ENCODE measurements around the gene UBE2C. TPM values are rescaled to one million over a fixed set of nuclear protein-coding genes. Genes with fewer than 3 reads are reported as not detected.
A peak's percentile ranks its signal among the peaks of the same experiment; 100 is the strongest.

UBE2C gene
- total RNA-seq, 1 donor from 2014 or later: 1.4 TPM

GRCh38 chr20:45779011-45779915, 33.2 kb upstream of the UBE2C start:
- TF ChIP-seq, protein P1, sequence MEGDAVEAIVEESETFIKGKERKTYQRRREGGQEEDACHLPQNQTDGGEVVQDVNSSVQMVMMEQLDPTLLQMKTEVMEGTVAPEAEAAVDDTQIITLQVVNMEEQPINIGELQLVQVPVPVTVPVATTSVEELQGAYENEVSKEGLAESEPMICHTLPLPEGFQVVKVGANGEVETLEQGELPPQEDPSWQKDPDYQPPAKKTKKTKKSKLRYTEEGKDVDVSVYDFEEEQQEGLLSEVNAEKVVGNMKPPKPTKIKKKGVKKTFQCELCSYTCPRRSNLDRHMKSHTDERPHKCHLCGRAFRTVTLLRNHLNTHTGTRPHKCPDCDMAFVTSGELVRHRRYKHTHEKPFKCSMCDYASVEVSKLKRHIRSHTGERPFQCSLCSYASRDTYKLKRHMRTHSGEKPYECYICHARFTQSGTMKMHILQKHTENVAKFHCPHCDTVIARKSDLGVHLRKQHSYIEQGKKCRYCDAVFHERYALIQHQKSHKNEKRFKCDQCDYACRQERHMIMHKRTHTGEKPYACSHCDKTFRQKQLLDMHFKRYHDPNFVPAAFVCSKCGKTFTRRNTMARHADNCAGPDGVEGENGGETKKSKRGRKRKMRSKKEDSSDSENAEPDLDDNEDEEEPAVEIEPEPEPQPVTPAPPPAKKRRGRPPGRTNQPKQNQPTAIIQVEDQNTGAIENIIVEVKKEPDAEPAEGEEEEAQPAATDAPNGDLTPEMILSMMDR (IDR thresholded peaks at IDR 0.05): no peak
- H3K27me3 ChIP-seq: no peaks in the 10 kb centered on the region
- peak; percentile 84 for ATAC-seq
- peaks cover 47% of the 10 kb centered on the region for H3K4me1 ChIP-seq
- no peak overlapping the region for H3K4me3 ChIP-seq
- peak overlapping the region; percentile 84 for H3K27ac ChIP-seq
- intact Hi-C loops (cut with DNase I): loop anchor here (10.0 kb wide), 1 partner anchor 234 kb away; the partner anchor contains the start of gene EPPIN
- DNase-seq: peak; percentile 92
- H3K9me3 ChIP-seq: no peaks in the 10 kb centered on the region
- H3K36me3 ChIP-seq: no peaks in the 10 kb centered on the region

DNA sequence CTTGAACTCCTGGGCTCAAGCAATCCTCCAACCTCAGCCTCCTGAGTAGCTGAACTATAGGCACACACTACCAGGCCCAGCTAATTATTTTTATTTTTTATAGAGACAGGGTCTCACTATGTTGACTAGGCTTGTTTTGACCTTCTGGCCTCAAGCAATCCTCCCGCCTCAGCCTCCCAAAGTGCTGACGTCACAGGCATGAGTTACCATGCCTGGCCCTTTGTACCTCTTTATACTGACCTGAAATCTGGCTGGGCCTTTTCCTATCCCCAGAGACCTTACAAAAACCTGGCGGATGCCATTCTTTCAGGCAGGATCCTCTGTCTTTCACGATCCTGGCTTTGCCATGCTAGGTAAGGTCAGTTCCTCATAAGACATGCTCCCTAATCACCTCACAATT, 32.3 kb upstream of the UBE2C start:
- ATAC-seq: no peak
- TF ChIP-seq, protein P1 (IDR thresholded peaks at IDR 0.05): no peak
- Histone ChIP-seq H3K4me3 (no peak overlapping the region), H3K4me1 (peaks cover 47% of the 10 kb centered on the region), H3K9me3 (no peaks in the 10 kb centered on the region), H3K27ac (peak overlapping the region; percentile 84), H3K36me3 (no peaks in the 10 kb centered on the region), H3K27me3 (no peaks in the 10 kb centered on the region)
- DNase-seq: no peak
- intact Hi-C loops (cut with DNase I): no loop called here

DNA sequence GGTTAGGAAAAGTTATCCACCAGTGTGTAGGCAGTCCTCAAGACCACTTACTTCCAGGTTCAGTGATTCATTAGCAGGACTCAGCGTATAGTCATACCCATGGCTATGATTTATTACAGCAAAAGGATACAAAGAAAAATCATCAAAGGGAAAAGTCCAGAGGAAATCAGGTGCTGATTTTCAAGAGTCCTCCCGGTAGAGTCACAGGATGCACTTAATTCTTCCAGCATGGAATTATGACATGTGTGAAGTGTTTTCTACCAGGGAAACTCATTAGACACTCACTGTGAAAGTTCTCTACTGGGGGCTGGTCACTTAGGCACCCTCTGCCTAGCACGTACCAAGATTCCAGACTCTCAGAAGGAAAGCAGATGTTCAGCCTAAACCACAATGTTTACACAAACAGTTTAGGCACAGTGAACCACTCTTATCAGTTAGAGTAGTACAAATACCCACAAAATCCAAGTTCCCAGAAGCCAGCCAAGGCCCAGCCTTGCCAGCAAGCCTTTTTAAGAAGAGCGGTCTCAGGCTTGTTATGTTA, 31.0 kb upstream of the UBE2C start:
- H3K27ac ChIP-seq: peak overlapping the region; percentile 84
- TF ChIP-seq, protein P1 (IDR thresholded peaks at IDR 0.05): no peak
- H3K27me3 ChIP-seq: no peaks in the 10 kb centered on the region
- no peaks in the 10 kb centered on the region for H3K9me3 ChIP-seq
- H3K4me3 ChIP-seq: no peak overlapping the region
- DNase-seq: no peak
- peaks cover 47% of the 10 kb centered on the region for H3K4me1 ChIP-seq
- H3K36me3 ChIP-seq: no peaks in the 10 kb centered on the region
- peak; percentile 67 for ATAC-seq
- intact Hi-C loops (cut with DNase I): no loop called here

DNA sequence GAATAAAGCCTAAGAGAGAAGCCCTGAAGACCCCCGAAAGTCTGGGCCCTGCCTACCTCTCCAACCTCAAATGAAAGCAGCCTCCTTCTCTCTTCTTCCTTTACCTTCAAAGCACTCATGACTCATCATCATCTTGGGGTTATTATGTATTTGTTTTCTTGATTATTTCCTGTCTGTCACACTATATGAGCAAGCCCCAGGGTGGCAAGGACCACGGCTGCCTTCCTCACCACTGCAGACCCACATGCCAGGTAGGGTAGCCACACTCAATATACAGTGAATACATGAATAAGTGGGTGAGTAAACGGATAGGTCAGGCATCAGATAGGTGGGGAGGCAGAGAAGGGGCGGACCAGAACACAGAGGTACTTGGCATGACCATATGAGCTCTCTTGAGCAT, 29.6 kb upstream of the UBE2C start:
- Histone ChIP-seq H3K36me3 (no peaks in the 10 kb centered on the region), H3K27me3 (no peaks in the 10 kb centered on the region), H3K4me1 (peaks cover 45% of the 10 kb centered on the region), H3K9me3 (no peaks in the 10 kb centered on the region), H3K27ac (no peak overlapping the region), H3K4me3 (no peak overlapping the region)
- DNase-seq (no peak), ATAC-seq (no peak)
- intact Hi-C loops (cut with DNase I): no loop called here
- TF ChIP-seq, protein P1 (IDR thresholded peaks at IDR 0.05): no peak

DNA sequence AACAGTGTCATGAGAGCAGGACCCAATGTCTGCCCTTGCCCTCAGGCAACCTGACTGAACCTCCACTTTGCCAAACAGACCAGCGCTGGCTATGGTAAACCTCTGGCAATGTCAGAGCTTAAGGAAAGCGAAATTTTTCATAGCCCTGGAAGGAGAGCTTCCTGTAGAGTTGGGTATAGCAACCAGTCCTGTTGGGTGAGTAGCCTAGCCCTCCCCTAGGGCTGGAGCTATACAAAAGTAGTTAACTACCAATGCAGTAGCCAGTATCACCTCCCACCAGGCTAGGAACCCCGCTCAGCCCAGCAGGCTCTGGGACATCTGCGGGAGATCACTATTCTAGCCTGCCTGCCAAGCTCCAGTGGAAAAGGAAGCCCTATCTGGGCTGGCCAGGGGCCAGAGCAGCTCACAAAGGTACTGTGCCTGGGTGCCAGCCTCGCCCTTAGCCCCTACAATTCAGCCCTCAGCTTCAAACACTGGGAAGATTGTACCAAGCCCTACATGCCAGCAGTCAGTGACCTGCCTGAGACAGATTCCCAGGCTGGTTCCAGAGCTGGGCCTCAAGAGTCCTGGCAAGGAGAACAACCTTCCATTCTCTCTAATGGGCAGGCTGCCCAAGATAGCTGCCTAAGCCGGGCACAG, 28.7 kb upstream of the UBE2C start:
- TF ChIP-seq, protein P1 (IDR thresholded peaks at IDR 0.05): no peak
- intact Hi-C loops (cut with DNase I): no loop called here
- Histone ChIP-seq H3K27ac (peak overlapping the region; percentile 32), H3K4me3 (no peak overlapping the region), H3K27me3 (no peaks in the 10 kb centered on the region), H3K9me3 (no peaks in the 10 kb centered on the region), H3K4me1 (peaks cover 37% of the 10 kb centered on the region), H3K36me3 (no peaks in the 10 kb centered on the region)
- DNase-seq (peak; percentile 67), ATAC-seq (no peak)

Measured in upper lobe of right lung (tissue), 1 donor.